IMR-90 (cell line): Measurements from ENCODE around the gene FBXO31. TPM values are rescaled to one million over a fixed set of nuclear protein-coding genes. Genes with fewer than 3 reads are reported as not detected.

ENCODE experiments used
- ATAC-seq: fragments of 200-7000 bp; cut with Tn5 transposase; 2 replicates; pipeline ENCODE4 v1.9.1; 2020; ENCODE audit warnings: low read depth, mild to moderate bottlenecking, moderate library complexity
- BruUV-seq: library from RNA; stranded (reverse); fragments of 400-500 nt; replicated peaks from 2 replicates; lab custom pipeline; 2021; lab: Mats Ljungman, UMichigan
- CTCF ChIA-PET: fragments of 300-600 bp; formaldehyde crosslinking; extraction: SDS; loops from one replicate; lab custom pipeline; 2021; ENCODE audit warnings: antibody characterized with exemption; lab: Yijun Ruan, JAX
- POLR2A ChIA-PET: fragments of 300-600 bp; sonication (Branson Sonifier 250); formaldehyde crosslinking; loops from one replicate; lab custom pipeline; 2022; ENCODE audit warnings: antibody characterized with exemption; ENCODE audit not compliant: unreplicated experiment; lab: Charles Lee
- DNase-seq: peaks from one replicate; pipeline ENCODE4 v3.0.0; 2013
- H2AFZ ChIP-seq: replicated peaks from 2 replicates; pipeline ENCODE3; 2013; ENCODE audit warnings: low read length, mild to moderate bottlenecking; ENCODE audit not compliant: poor library complexity
- H2AK5ac ChIP-seq: 2 replicates; pipeline ENCODE4 v1.6.1; 2013; ENCODE audit warnings: low read depth, low read length, inconsistent platforms
- H2AK9ac ChIP-seq: replicated peaks from 2 replicates; pipeline ENCODE3; 2013; ENCODE audit warnings: mild to moderate bottlenecking, low read depth, low read length, moderate library complexity; ENCODE audit not compliant: poor library complexity
- H2BK120ac ChIP-seq: 2 replicates; pipeline ENCODE4 v1.6.1; 2013; ENCODE audit warnings: low read depth, low read length, inconsistent platforms
- H2BK15ac ChIP-seq: 3 replicates; pipeline ENCODE4 v1.6.1; 2013; ENCODE audit warnings: low read depth, low read length, inconsistent platforms
- H2BK20ac ChIP-seq: 2 replicates; pipeline ENCODE4 v1.6.1; 2013; ENCODE audit warnings: low read depth, mild to moderate bottlenecking, inconsistent platforms, low read length, moderate library complexity
- H2BK5ac ChIP-seq: 2 replicates; pipeline ENCODE4 v1.6.1; 2013; ENCODE audit warnings: mild to moderate bottlenecking, low read depth, low read length, inconsistent platforms; ENCODE audit not compliant: poor library complexity, severe bottlenecking
- H3K14ac ChIP-seq: replicated peaks from 2 replicates; pipeline ENCODE4 v1.6.1; 2013; ENCODE audit warnings: low read depth, low read length, inconsistent platforms
- H3K18ac ChIP-seq: 2 replicates; pipeline ENCODE4 v1.6.1; 2013; ENCODE audit warnings: low read depth, low read length, control low read depth
- H3K23ac ChIP-seq: 2 replicates; pipeline ENCODE4 v1.6.1; 2013; ENCODE audit warnings: low read depth, low read length, inconsistent platforms
- H3K27ac ChIP-seq: 2 replicates; pipeline ENCODE4 v1.5.1; 2013; ENCODE audit warnings: mild to moderate bottlenecking, control low read depth, low read length; ENCODE audit not compliant: insufficient read depth
- H3K27me3 ChIP-seq: 2 replicates; pipeline ENCODE4 v1.6.1; 2013; ENCODE audit warnings: low read length; ENCODE audit not compliant: control insufficient read depth, insufficient read depth
- H3K36me3 ChIP-seq: 2 replicates; pipeline ENCODE4 v1.6.1; 2013; ENCODE audit warnings: low read length, mixed read lengths; ENCODE audit not compliant: control insufficient read depth, insufficient read depth
- H3K4ac ChIP-seq: 2 replicates; pipeline ENCODE4 v1.6.1; 2013; ENCODE audit warnings: low read depth, low read length, inconsistent platforms
- H3K4me1 ChIP-seq: 2 replicates; pipeline ENCODE4 v1.6.1; 2013; ENCODE audit warnings: low read length, mixed read lengths; ENCODE audit not compliant: control insufficient read depth, insufficient read depth
- H3K4me2 ChIP-seq: 2 replicates; pipeline ENCODE4 v1.6.1; 2013; ENCODE audit warnings: low read depth, mild to moderate bottlenecking, control low read depth, low read length, moderate library complexity
- H3K4me3 ChIP-seq: 2 replicates; pipeline ENCODE4 v1.5.1; 2013; ENCODE audit warnings: low read depth, mild to moderate bottlenecking, control low read depth, low read length, moderate library complexity; ENCODE audit not compliant: insufficient read depth
- H3K56ac ChIP-seq: 2 replicates; pipeline ENCODE4 v1.6.1; 2013; ENCODE audit warnings: low read length, inconsistent platforms; ENCODE audit not compliant: insufficient read depth; ENCODE audit errors: extremely low read depth
- H3K79me1 ChIP-seq, 2 experiments: 2 replicates each; pipeline ENCODE4 v1.6.1; 2013; ENCODE audit warnings: low read length in 2 of 2, inconsistent platforms in 1 of 2, low read depth in 1 of 2
- H3K9ac ChIP-seq: 2 replicates; pipeline ENCODE4 v1.6.1; 2013; ENCODE audit warnings: low read depth, low read length, control low read depth
- H3K9me1 ChIP-seq: 2 replicates; pipeline ENCODE4 v1.6.1; 2013; ENCODE audit warnings: low read length, inconsistent platforms; ENCODE audit not compliant: insufficient read depth
- H3K9me3 ChIP-seq: 2 replicates; pipeline ENCODE4 v1.6.1; 2013; ENCODE audit warnings: low read length; ENCODE audit not compliant: control insufficient read depth, insufficient read depth
- H4K20me1 ChIP-seq: 2 replicates; pipeline ENCODE4 v1.6.1; 2013; ENCODE audit warnings: low read length, inconsistent platforms; ENCODE audit not compliant: insufficient read depth
- H4K5ac ChIP-seq: 2 replicates; pipeline ENCODE4 v1.6.1; 2013; ENCODE audit warnings: mild to moderate bottlenecking, low read depth, low read length, control low read depth
- H4K8ac ChIP-seq, 2 experiments: 2 replicates each; pipeline ENCODE4 v1.6.1; 2013; ENCODE audit warnings: low read depth in 2 of 2, low read length in 2 of 2, control low read depth in 1 of 2, inconsistent platforms in 1 of 2
- H4K91ac ChIP-seq: 2 replicates; pipeline ENCODE4 v1.6.1; 2013; ENCODE audit warnings: low read depth, low read length, inconsistent platforms; ENCODE audit not compliant: insufficient read depth
- CTCF ChIP-seq: conservative IDR thresholded peaks from 2 replicates; pipeline ENCODE4 v1.5.1; 2012; ENCODE audit warnings: mild to moderate bottlenecking, low read depth, low read length, improper control_type of control experiment
- ELK1 ChIP-seq: fragments of 150-350 bp; IDR thresholded peaks from 2 replicates; pipeline ENCODE4 v1.6.1; 2016; ENCODE audit warnings: low read depth, mild to moderate bottlenecking, low read length, moderate library complexity, borderline replicate concordance
- FOS ChIP-seq: fragments of 150-350 bp; IDR thresholded peaks from 2 replicates; pipeline ENCODE4 v1.6.1; 2016; ENCODE audit warnings: low read depth, low read length
- MAFK ChIP-seq: IDR thresholded peaks from 2 replicates; pipeline ENCODE4 v1.6.1; 2012; ENCODE audit warnings: low read depth, low read length, improper control_type of control experiment
- POLR2A ChIP-seq: IDR thresholded peaks from 2 replicates; pipeline ENCODE4 v1.6.1; 2012; ENCODE audit warnings: mild to moderate bottlenecking, low read depth, low read length
- RAD21 ChIP-seq: IDR thresholded peaks from 2 replicates; pipeline ENCODE4 v1.6.1; 2012; ENCODE audit warnings: low read length, improper control_type of control experiment
- RFX5 ChIP-seq: IDR thresholded peaks from 2 replicates; pipeline ENCODE4 v1.8.0; 2012; ENCODE audit warnings: low read depth, mild to moderate bottlenecking, low read length, moderate library complexity
- USF2 ChIP-seq: fragments of 150-350 bp; IDR thresholded peaks from 2 replicates; pipeline ENCODE4 v1.6.1; 2017; ENCODE audit warnings: mild to moderate bottlenecking, antibody characterized with exemption, low read length, low read depth
- WGBS, 2 experiments: methylation state at CpG; one replicate each; pipeline versions ENCODE4 v1.1.5 to v1.1.7; 2013; ENCODE audit warnings: missing lambda C conversion rate in 2 of 2; ENCODE audit not compliant: insufficient read length in 1 of 2; ENCODE audit errors: extremely low coverage in 2 of 2; 5-methylcytosine and 5-hydroxymethylcytosine counted together
- dilution Hi-C: fragments of 300-500 bp; cut with HindIII; formaldehyde crosslinking; loops from one replicate; pipeline ENCODE4 v1.14.3; 2018; ENCODE audit warnings: low sequenced_read_pairs; ENCODE audit not compliant: unreplicated experiment
- in situ Hi-C: fragments of 300-500 bp; cut with MboI; formaldehyde crosslinking; loops from 3 replicates; pipeline ENCODE4 v1.14.3; 2019; ENCODE audit warnings: low sequenced_read_pairs, inconsistent platforms, mixed read lengths
- intact Hi-C: fragments of 100-400 bp; cut with micrococcal nuclease; formaldehyde crosslinking; loops from 2 replicates; pipeline ENCODE4 v1.10.0; 2022
- polyA plus RNA-seq, 3 experiments: library from polyadenylated mRNA; depleted of rRNA; stranded (reverse); fragments of >200 nt; gene quantifications; 2 replicates each; pipeline ENCODE4 v1.2.3, GENCODE V29; 2012; ENCODE audit warnings: low replicate concordance in 1 of 3
- total RNA-seq: library from RNA; depleted of rRNA; stranded (reverse); fragments of >200 nt; gene quantifications from 2 replicates; pipeline ENCODE4 v1.2.3, GENCODE V29; 2012

Gene FBXO31
- total and polyA plus RNA-seq, 2 of the 4 experiments (the other 2 are of a cell fraction): 10.4 to 16.9 TPM

GRCh38 chr16:87356491-87356853 is 27.1 kb downstream of the FBXO31 start:
- Histone ChIP-seq H2AFZ (no peak overlapping the region), H4K20me1 (peaks cover 19% of the 10 kb centered on the region; the same call in 1 of the 2 replicates), H3K4me2 (no peak overlapping the region), H2BK120ac (no peak overlapping the region), H3K14ac (no peak overlapping the region), H3K4me1 (no peaks in the 10 kb centered on the region), H2BK5ac (no peak overlapping the region), H3K27ac (no peak overlapping the region), H2BK15ac (no peak overlapping the region), H3K23ac (no peak overlapping the region), H3K4ac (no peak overlapping the region), H2AK9ac (no peak overlapping the region), H4K8ac (no peak overlapping the region), H3K9me3 (no peaks in the 10 kb centered on the region), H4K91ac (no peak overlapping the region), H3K9ac (no peak overlapping the region), H3K27me3 (no peaks in the 10 kb centered on the region), H3K18ac (no peak overlapping the region), H3K4me3 (no peak overlapping the region), H3K9me1 (peaks cover 5% of the 10 kb centered on the region; the same call in 1 of the 2 replicates), H4K5ac (no peak overlapping the region), H2BK20ac (no peak overlapping the region), H2AK5ac (no peak overlapping the region), H3K56ac (no peak overlapping the region), H3K79me1 (peaks cover under 1 to 38% of the 10 kb centered on the region in 2 experiments; a peak in 3 of 4 replicates), H3K36me3 (peaks cover 26% of the 10 kb centered on the region)
- intact Hi-C loops: no loop called here
- no peak for TF ChIP-seq USF2
- no peak for TF ChIP-seq MAFK
- TF ChIP-seq POLR2A: no peak
- no peak for TF ChIP-seq FOS
- TF ChIP-seq ELK1: no peak
- no peak for TF ChIP-seq CTCF
- TF ChIP-seq RFX5: no peak
- no peak for TF ChIP-seq RAD21
- DNase-seq (no peak), ATAC-seq (no peak)
- dilution Hi-C loops: no loop called here
- POLR2A ChIA-PET: interaction anchor here (0.7 kb wide), 1 partner anchor 30 kb away, joined by 8 read pairs; no protein-coding TSS in a partner anchor
- BruUV-seq: no TSS peak
- CTCF ChIA-PET: no interaction called here
- WGBS, 2 experiments: 89% methylated on average over 1 of the region's 8 CpGs; no CpG with 5 or more reads in 1 of the 2 experiments
- in situ Hi-C loops: no loop called here
